ENCODE measurements around the gene ARF1.

- TF ChIP-seq CTCF (IDR thresholded peaks at IDR 0.05; ENCODE audit: poor library complexity) (no peak), EZH2 (IDR thresholded peaks at IDR 0.05; ENCODE audit: borderline replicate concordance) (no peak)
Measured at GRCh38 chr1:228147151-228147693, 64.7 kb downstream of the ARF1 start.
